GM12892 (cell line): ENCODE data around the gene PAX2.

Experiments
- POLR2AphosphoS5 ChIP-seq: IDR thresholded peaks from 2 replicates; pipeline ENCODE4 v1.6.1; 2011; ENCODE audit warnings: low read depth, low read length, control low read depth
- TAF1 ChIP-seq: IDR thresholded peaks from 2 replicates; pipeline ENCODE4 v1.6.1; 2011; ENCODE audit warnings: low read depth, mild to moderate bottlenecking, control low read depth, low read length, borderline replicate concordance

DNA sequence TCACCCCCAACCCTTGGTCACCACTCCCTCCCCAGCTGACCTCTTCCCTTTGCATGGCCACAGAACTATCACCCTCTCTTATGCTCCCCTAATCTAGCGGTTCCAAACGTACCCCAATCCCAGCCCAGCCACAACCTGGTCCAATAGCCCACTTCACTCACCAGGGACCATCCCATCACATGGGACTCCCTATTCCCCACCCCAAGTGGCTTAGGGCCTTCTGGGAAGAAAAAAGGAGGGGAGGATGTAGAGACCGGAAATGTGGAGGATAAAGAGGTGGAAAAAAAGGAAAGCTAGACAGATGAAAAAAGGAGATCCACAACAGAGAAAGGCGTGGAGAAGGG, 30.3 kb upstream of the PAX2 start:
- TF ChIP-seq POLR2AphosphoS5 (no peak), TAF1 (no peak)
